HG03066 (cell line): ENCODE data around the gene ATXN10.

Experiments
- ATAC-seq: cut with Tn5 transposase; IDR thresholded peaks from one replicate; pipeline ENCODE4 v1.9.1; 2021; ENCODE audit warnings: low read depth; ENCODE audit not compliant: unreplicated experiment

Gene ATXN10

DNA sequence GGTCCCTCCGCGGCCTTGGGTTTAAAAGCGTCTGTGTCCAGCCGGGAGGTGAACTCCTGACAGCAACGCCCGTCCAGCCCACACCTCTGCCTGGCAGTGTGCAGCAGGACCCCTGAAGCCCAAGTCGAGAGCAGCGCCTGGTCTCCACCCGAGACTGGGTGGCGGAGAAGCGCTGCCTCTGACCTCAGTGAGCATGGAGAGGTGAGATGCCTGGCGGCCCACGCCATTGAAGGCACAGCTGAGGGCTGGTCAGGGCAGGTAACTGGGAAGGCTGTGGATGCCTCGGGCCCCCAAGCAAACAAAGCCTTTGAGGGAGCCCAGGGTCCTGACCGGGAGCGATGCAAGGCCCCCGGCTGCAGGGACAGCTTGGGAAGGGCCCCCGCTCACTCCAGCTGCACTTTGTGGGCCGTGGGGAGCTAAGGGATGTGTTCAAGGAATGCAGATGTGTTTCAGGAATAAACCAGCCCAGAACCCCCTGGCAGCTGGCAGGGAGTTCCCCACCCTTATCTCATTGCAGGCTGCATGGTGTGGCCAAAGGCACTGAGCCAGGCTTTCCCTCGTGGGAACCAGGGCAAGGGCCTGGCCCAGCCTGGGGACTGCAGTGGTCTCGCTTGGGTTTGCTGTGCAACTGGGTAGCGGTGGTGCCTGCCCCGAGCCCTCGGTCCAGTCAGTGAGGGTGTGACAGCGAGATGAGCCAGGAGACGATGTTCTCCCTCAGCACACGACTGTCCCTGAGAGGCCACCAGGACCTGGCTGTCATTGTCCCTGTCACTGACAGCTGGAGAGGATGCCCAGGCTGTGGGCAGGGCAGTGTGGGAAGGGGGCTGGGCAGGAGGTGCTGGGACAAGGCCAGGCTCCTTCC, 212.8 kb downstream of the ATXN10 start:
- no peak for ATAC-seq

DNA sequence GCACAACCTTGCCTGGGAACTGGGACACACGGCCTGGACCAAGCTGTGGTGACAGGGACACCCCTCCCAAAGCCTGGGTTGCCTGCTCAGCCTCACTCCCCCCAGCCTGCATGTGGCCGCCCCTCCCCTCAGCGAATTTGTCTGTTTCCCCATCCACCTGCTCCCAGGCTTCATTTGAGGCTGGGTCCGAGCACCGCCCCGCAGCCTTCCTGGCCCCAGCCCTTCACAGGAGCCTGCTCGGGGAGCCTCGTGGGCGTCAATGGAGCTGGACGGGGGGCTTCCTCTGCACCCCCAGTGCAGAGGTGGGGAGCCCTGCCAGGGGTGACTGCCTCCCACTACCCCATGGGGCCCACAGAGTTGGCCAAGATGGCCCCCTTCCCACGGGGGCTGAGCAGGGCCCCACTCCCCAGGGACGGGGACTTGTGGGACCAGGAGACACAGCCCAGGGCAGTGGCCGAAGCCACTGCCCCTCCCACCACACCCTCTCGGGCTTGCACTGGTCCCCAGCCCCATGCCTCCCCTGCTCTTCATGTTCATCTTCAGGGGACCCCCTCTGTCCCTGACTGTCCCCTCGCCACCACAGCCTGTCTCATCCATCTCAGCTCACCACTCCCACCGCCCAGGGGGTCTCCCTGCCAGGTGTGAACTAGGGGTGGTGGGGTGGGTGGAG, 213.7 kb downstream of the ATXN10 start:
- ATAC-seq = no peak

DNA sequence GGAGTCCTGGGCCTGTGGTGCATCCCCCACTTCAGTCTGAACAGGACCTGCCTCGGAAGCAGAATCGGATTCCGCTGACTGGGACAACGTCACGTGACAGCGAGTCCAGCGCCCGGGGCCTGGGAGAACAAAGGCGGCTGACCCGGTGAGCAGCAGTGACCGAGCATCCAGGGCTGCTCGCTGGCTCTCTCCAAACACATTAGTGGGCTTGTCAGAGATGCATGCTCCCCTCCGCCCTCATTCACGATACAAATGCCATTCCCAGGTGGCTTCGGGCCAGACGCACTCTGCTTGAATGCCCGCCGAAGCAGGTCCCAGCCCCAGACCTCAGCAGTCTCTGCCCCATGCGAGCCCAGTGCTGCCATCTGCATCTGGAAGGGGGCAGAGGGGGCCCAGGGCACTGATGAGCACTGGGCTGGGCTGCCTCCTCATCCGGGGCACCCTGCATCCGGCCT, 214.3 kb downstream of the ATXN10 start:
- ATAC-seq = no peak

DNA sequence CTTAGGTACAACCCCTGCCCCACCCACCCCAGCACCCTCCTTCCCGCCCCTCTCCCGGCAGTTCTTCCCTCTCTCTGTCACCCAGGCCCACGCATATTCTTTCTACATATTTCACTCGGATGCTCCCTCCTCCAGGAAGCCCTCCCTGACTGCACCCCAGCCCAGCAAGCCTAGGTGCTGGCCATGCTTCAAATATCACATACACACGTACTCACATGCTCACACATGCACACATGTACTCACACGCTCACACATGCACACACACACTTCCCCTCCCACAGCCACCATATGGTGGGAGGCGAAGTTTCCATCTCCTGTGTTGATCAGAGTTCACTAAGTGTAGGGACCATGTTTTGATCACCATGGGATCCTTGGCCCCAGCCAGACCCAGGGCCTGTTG, 214.9 kb downstream of the ATXN10 start:
- no peak for ATAC-seq

DNA sequence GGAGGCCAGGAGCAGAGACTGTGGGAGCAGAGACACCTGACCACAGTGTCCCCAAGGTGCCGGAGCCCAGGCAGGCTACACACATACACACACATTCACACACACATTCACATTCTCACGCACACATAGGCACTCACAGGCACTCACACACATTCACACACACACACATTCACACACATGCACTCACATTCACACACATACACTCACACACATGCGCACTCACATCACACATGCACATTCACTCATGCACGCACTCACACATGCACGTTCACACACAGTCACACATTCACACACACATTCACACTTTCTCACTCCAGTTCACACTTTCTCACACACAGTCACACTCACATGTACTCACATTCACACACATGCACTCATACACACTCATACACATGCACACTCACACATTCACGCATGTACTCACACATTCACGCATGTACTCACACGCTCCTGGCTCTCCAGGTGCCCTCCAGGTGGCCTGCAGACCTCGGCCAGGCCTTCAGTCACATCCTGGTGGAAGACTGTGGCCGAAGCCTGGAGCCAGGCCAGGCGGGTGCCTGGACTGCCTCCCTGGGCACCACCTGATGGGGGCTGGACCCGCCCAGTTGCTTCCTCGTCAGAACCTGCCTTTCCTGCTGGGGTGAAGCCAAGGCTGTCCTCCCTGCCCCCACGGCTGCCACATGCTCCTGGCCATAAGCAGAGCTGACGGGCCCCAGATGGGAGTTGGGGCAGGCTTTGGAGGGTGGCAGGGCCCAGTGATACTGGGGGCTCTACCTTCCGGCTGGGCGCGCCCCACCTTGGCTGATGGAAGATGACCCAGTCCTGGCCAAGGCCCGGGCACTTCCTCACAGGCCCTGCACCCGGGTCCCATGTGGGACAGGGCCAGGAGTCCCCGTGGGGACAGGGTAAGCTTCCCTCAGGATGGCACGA, 215.8 kb downstream of the ATXN10 start:
- ATAC-seq = no peak

DNA sequence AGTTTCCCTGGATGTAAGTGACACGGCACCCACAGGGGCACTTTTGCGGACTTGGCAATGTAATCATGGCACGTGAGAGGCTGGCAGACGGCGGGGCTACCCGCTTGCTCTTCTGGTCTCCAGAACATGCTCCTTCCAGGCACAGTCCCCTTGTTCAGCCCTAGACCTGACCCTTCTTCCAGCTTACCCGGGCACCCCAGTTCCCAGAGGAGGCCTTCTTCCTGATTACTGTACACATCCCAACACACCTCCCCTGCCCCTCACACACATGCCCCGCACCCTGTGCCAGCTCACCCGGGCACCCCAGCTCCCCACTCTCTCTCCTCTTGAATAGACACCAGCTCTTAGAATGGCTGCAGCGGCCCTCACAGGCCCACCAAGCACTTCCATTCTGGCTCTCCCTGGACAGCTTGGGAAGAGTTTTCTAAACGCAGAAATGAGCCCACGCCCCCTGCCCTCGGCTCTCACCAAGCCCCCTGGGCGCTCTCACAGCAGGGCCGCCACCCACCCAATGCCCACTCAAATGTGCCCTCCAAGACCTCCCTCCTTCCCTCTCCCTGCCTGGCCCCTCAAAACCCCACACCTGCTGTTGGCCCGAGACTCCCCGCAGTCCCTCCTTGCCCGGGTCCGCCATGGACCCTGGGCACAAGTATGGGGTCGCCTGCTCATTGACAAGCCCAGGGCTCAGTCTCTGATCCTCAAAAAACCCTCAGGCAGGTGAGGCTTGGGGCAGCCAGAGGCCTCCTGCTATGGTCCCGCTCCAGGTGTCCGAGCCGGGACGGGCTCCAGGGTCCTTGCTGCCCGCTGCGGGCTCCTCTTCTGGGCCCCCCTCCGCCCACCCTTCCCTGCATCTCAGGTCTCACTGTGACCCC, 216.8 kb downstream of the ATXN10 start:
- no peak for ATAC-seq

DNA sequence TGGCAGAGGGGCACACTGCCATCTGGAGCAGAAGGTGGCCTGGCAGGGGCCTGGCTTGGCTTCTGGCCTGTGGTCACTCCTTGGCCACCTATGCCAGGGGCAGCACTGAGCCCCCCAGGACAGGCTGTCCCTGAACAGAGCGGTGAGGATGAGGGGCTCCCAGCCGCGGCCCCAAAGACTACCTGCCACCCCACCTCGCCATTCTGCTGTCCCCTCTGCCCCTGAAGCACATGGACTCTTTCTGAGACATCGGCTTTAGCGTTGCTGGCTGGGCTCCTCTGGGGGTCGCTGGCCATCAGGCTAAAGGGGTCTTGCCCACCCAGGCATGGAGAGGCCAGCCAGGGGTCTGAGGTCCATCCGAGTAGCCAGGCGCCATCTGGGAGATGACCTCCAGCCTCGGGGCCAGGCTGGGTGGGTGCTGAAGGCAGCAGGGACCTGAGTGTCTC, 217.5 kb downstream of the ATXN10 start:
- no peak for ATAC-seq

DNA sequence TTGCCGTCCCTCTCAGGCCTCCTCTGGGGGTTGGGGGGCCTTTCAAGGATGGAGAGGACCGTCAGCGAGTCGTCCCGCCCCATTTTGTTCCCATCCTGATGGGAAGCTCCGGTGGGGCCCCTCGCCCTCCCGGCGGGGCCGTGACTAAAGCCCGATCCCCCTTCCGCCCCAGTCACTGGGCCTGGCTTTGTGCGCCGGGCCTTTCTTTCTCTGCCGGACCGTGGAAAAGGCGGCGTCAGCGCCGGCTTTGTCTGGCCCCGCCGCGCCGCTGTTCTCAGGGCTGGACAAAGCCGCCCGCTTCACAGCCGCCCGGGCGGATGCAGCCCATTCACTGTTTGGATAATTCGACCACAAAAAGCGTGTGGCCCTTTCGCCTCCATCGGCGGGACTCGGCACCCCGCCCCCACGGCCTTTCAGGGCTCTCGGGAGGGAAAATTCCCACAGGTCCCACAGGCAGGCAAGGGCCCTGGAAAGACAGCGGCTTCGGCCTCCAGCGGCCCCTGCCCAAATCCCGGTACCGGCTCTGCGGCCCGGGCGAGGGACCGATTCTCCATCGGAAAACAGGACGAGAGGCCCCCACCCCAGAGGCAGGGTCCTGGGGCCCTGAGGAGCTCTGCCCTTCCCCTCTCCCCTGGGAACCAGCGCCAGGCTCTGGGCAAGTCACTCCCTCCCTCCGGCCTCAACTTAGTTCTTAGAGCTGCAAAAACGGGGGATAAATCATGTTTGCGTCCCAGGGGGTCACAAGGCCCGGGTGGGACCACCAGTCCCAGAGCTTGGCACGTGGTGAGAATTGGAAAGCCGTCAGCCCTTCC, 218.1 kb downstream of the ATXN10 start:
- ATAC-seq = no peak

DNA sequence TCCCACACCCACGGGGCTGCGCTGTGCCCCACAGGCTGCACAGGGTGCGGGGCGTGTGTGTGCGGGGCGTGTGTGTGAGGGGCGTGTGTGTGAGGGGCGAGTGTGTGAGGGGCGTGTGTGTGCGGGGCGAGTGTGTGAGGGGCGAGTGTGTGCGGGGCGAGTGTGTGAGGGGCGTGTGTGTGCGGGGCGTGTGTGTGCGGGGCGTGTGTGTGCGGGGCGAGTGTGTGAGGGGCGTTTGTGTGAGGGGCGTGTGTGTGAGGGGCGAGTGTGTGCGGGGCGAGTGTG, 218.7 kb downstream of the ATXN10 start:
- no peak for ATAC-seq

DNA sequence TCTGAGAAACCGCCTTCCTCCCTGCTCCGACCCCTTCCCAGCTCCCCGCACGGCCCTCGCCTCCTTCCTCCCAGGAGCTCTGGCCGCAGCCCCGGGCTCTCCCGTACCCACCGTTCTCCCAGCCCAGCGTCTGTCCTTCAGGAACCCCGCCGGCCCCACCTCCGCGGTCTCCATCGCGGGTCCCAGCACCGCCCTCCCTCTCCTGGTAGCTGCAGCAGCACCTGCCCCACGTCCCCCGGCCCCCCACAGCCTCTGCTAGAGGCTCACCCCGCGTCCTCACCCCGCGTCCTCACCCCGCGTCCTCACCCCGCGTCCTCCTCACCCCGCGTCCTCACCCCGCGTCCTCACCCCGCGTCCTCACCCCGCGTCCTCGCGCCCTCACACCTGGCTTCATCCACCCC, 219.4 kb downstream of the ATXN10 start:
- ATAC-seq = no peak

DNA sequence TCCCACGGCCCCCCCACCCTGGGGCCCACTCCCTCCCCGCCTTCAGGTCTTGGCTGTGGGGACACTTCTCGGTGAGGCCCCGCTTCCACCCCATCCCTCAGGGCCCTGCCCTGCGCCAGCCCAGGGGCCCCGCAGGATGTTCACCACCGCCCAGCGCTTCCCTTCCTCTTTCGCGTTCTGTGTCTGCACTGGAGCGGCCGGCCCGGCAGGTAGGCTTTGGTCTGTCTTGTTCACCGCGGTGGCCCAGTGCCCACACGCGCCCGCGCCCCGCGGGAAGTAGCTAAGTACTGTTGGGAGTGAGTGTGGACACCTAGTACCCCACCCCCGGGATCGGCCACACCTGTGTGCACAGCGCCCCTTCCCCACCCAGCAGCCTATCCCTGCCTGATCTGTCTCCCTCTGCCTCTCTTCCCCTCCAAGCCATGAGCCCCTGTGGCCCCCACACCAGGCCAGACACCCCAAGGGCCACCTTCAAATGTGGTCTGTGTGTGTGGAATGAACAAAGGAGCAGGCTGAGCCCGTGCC, 219.9 kb downstream of the ATXN10 start:
- ATAC-seq = no peak

DNA sequence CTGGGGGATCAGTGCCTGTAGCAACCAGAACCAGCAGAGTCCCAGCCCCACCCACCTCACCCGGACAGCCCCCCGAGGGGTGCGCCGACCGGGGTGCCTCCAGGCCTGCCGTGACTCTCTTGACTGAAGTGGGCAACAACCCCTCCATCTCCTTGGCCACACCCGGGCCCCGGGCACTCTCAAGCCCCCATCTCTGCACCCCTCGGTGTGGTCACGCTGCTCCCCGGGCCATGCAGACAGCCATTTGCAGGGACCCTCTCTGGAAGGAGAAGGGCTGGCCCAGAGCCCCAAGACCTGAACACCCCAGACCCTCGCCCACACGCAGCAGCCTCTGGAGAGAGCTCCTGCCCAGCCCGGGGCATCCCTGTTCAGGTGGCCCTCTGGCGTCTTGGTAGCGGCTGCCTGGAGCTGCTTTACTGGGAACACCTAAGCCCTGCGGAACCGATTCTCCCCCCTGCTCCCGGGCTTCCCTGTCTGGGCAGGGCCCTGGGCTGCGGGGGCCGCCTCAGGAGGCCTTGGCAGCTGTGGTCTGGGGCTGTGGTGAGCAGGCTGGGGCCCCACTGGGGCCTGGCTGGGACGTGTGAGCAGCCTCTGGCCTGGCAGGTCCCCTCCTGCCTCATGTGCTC, 220.5 kb downstream of the ATXN10 start:
- ATAC-seq = no peak

DNA sequence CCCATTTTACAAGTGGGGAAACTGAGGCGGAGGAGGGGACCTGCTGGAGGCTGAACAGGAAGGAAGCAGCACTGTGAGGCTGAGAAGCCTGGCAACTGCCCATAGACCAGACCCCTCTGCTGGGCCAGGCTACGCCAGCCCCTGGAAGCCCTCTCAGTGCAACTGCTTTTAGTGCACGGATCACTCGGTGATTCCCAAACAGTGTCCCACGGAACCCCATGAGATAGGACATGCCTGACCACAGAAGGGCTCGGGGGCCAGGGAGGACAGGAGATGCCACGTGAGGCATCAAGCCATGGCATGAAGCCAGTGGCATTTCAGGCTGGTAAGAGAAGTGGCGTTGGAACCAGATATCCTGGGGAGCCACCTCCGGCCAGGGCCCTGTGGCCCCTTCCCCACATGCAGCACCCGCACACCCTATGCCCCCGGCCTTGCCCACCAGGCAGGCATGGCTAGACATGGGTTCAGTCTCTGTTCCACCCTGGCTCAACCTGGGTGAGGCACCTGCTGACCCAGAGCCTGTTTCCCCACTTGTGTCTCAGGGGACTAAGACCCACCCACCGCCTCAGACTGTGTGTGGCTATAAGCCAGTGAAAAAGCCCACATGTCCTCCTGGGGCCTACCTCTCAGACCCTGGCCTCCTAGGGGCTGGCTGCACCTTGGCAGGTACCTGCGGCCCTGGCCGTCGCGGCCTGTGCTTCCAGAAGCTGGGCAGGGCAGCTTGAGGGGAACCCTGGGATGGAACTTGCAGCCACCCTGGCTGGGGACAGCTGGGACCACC, 221.2 kb downstream of the ATXN10 start:
- no peak for ATAC-seq

DNA sequence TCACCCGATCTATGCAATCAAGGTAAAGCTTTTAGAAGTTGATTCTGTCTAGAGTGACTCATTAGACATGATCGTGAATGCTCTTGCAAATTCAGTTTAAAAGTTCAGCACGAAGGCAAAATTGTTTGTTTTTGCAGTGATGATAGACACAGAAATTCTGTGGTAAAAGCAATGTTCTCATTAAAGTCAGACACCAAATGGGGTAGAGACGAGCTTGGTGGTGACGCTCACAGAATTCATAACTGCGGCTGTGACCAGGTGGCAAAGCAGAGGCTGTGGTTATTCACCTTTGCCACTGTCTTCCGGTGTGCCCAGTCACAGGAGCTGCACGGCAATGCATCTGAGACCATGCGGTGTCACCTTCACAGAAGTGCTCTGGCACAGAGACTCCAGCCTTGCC, 221.9 kb downstream of the ATXN10 start:
- ATAC-seq = no peak
